Stomach smooth muscle (tissue), 2 donors: ENCODE results near the gene ZNF507.
"Not testable (repeated sequence)": the region's sequence is repeated elsewhere in the genome, so short reads cannot be mapped to it uniquely, and the experiment has no call there.

ENCODE experiments used
- H3K27ac ChIP-seq: one replicate; pipeline ENCODE4 v1.7.0; 2013; ENCODE audit warnings: mild to moderate bottlenecking, low read length, inconsistent platforms
- H3K27me3 ChIP-seq, 2 donors: one replicate each; pipeline ENCODE4 v1.7.0; 2013; ENCODE audit warnings: low read length in 2 of 2; ENCODE audit not compliant: insufficient read depth in 2 of 2, control insufficient read depth in 1 of 2
- H3K36me3 ChIP-seq, 2 donors: one replicate each; pipeline ENCODE4 v1.7.0; 2013; ENCODE audit warnings: low read length in 2 of 2; ENCODE audit not compliant: control insufficient read depth in 2 of 2, insufficient read depth in 2 of 2
- H3K4me1 ChIP-seq: one replicate; pipeline ENCODE4 v1.7.0; 2013; ENCODE audit warnings: low read length; ENCODE audit not compliant: control insufficient read depth, insufficient read depth
- H3K4me3 ChIP-seq, 2 donors: one replicate each; pipeline ENCODE4 v1.7.0; 2013; ENCODE audit warnings: low read length in 2 of 2
- H3K9ac ChIP-seq, 2 donors: one replicate each; pipeline ENCODE4 v1.7.0; 2013; ENCODE audit warnings: low read length in 2 of 2, mild to moderate bottlenecking in 1 of 2
- H3K9me3 ChIP-seq, 2 donors: one replicate each; pipeline ENCODE4 v1.7.0; 2013; ENCODE audit warnings: low read length in 2 of 2; ENCODE audit not compliant: control insufficient read depth in 2 of 2
- donor health status: healthy.
- donor health status: Pancreatic carcinoma.

The ZNF507 gene

DNA sequence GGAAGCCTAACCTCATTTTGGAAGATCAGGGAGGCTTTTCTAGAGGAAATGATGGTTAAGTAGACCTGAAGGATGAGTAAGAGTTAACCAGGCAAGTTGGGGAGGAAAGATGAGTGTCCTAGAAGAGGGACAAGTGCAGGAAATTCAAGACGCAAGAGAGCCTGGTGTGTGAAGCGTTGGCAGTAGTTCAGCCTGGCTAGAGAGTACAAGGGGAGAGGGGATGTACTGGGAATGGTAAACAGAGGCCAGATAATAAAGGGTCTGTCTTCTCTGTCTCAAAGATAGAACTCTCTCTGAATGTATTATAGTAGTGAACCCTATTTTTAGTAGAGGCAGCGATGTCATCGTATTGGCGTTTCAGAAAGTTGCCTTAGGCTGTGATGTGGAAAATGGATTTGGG is 69.8 kb downstream of the ZNF507 start:
- no peaks in the 10 kb centered on the region for H3K27me3 ChIP-seq
- no peaks in the 10 kb centered on the region for H3K4me1 ChIP-seq
- H3K4me3 ChIP-seq = no peak overlapping the region
- H3K9me3 ChIP-seq = no peaks in the 10 kb centered on the region
- no peak overlapping the region for H3K9ac ChIP-seq
- peaks cover 3 to 12% of the 10 kb centered on the region in 2 donors for H3K36me3 ChIP-seq
- H3K27ac ChIP-seq = no peak overlapping the region

DNA sequence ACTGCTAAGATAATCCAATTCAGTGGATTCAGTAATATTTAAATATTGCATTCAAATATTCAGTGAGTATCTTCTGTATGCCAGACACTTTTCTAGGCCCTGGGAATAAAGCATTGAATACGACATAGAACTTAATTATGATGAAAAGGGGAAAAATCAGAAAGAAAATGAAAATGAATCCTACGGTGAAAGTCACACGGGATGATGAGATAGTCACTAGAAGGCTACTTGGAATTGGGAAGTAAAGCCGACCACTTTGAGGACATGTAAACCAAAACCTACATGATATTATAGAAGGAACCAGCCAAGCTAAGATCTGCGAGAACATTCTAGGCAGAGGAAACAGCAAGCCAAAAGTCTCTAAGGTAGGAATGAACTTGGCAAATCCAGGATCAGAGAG is 70.3 kb downstream of the ZNF507 start:
- Histone ChIP-seq H3K4me1 (no peaks in the 10 kb centered on the region), H3K9me3 (no peaks in the 10 kb centered on the region), H3K36me3 (peaks cover 3 to 12% of the 10 kb centered on the region in 2 donors), H3K9ac (no peak overlapping the region), H3K4me3 (no peak overlapping the region), H3K27ac (no peak overlapping the region), H3K27me3 (no peaks in the 10 kb centered on the region)

GRCh38 chr19:32416749-32417456 is 71.5 kb downstream of the ZNF507 start:
- no peaks in the 10 kb centered on the region for H3K27me3 ChIP-seq
- no peak overlapping the region for H3K27ac ChIP-seq
- peaks cover 3 to 10% of the 10 kb centered on the region in 2 donors for H3K36me3 ChIP-seq
- no peak overlapping the region for H3K4me3 ChIP-seq
- no peaks in the 10 kb centered on the region for H3K4me1 ChIP-seq
- H3K9ac ChIP-seq = no peak overlapping the region
- H3K9me3 ChIP-seq = no peaks in the 10 kb centered on the region

DNA sequence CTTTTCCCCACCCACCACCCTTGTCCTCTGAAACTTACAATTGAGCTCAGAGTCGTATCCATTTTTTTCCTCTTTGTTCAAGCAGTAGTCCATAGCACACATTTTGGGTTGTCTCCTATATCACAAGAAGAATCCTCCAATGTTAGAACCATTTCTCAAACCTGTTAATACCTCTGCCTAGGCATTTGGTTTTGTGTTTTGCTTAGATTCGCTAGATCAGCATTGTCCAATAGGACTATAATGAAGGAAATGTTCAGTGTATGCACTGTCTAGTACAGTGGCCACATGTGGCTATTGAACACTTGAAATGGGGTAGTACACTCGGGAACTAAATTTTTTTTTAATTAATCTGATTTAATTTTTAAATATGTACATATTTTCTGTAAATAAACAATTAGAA is 72.7 kb downstream of the ZNF507 start:
- no peaks in the 10 kb centered on the region for H3K27me3 ChIP-seq
- H3K9ac ChIP-seq = no peak overlapping the region
- no peaks in the 10 kb centered on the region for H3K9me3 ChIP-seq
- no peak overlapping the region for H3K4me3 ChIP-seq
- no peaks in the 10 kb centered on the region for H3K4me1 ChIP-seq
- no peak overlapping the region for H3K27ac ChIP-seq
- peaks cover 3 to 8% of the 10 kb centered on the region in 2 donors for H3K36me3 ChIP-seq

DNA sequence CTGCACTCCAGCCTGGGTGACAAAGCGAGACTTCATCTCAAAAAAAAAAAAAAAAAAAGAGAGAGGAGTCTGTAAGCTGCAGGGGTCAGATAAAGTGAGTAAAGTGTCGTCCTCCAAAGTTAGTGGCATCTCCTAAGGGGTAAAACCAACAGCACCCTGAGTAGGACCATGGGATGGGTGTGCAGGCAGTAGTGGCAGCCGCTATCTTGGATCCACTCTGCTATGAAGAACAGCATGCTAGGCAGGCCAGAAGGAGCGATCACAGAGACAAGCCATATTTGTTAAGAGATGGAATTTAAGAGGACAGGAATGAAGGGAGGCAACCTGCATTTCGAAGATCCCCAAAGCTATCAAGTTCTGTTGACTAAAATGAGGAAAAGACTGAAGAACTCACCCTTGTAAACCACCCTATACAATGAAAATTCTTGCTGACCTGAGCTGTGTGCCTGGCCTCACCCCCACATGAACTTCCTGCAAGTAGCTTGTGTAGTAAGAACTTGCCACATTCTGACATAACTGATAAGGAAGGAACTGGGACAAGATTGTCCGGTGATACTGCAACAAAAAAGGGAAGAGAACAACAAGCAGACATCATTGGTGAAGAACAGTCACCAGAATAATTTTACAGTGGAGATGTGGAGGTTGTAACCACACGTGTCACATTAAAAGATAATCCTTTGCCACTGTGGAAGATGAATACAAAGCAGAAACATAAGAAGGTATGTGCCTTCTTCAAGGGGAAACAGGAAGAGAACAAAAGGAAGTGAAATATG is 76.4 kb downstream of the ZNF507 start:
- no peak overlapping the region for H3K4me3 ChIP-seq
- no peaks in the 10 kb centered on the region for H3K4me1 ChIP-seq
- H3K27ac ChIP-seq = no peak overlapping the region
- no peak overlapping the region for H3K9ac ChIP-seq
- H3K36me3 ChIP-seq = peaks cover 0 to 3% of the 10 kb centered on the region in 2 donors
- no peaks in the 10 kb centered on the region for H3K27me3 ChIP-seq
- H3K9me3 ChIP-seq = no peaks in the 10 kb centered on the region

DNA sequence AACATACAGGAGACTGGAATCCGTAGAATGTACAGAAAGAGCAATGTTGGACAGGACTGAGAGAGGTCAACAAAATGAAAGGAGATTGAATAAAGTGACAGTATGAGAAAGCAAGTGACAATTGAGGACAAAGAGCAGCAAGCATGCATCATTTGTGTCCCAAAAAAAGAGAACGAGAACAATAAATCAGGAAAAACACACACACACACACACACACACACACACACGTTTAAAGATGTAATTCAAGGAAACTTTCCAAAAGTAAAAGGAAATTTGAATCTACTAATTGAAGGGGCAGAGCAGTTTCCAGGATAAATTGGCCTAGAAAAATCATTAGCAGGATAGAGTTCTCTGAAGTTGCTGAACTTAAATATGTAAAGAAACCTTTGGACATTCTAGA is 77.0 kb downstream of the ZNF507 start:
- Histone ChIP-seq H3K27ac (no peak overlapping the region), H3K9ac (no peak overlapping the region), H3K9me3 (no peaks in the 10 kb centered on the region), H3K4me3 (no peak overlapping the region), H3K36me3 (peaks cover 0 to 2% of the 10 kb centered on the region in 2 donors), H3K27me3 (no peaks in the 10 kb centered on the region), H3K4me1 (no peaks in the 10 kb centered on the region)

- H3K4me3 ChIP-seq, H3K27ac ChIP-seq, H3K4me1 ChIP-seq, H3K9me3 ChIP-seq, H3K9ac ChIP-seq, H3K36me3 ChIP-seq, H3K27me3 ChIP-seq: not testable (repeated sequence)
Measured at GRCh38 chr19:32423944-32424343, 78.5 kb downstream of the ZNF507 start.

GRCh38 chr19:32427536-32427935 is 82.1 kb downstream of the ZNF507 start:
- Histone ChIP-seq H3K4me3 (no peak overlapping the region), H3K4me1 (no peaks in the 10 kb centered on the region), H3K27me3 (no peaks in the 10 kb centered on the region), H3K9ac (no peak overlapping the region), H3K27ac (no peak overlapping the region), H3K9me3 (no peaks in the 10 kb centered on the region), H3K36me3 (no peaks in the 10 kb centered on the region)

DNA sequence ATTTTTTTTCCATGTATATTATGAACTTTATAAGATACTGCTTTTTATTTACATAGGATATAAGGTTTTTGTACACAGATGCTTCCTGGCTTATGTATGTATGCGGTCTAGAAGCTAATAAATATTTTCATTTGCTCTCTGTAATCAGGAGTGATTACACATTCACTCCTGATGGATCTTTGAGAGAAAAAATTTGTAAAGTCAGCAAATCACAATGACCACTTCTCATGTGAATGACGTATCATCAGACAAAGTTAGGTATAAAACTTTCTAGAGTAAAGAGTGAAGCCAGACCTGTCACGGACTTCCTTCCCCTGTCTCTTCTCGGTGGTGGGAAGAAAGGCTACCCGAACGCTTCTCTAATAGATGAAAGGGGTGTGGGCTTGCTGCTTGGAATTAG is 91.3 kb downstream of the ZNF507 start:
- no peaks in the 10 kb centered on the region for H3K4me1 ChIP-seq
- H3K9me3 ChIP-seq = no peaks in the 10 kb centered on the region
- no peak overlapping the region for H3K9ac ChIP-seq
- H3K27me3 ChIP-seq = no peaks in the 10 kb centered on the region
- peaks cover 7% of the 10 kb centered on the region in 2 donors for H3K36me3 ChIP-seq
- H3K27ac ChIP-seq = no peak overlapping the region
- no peak overlapping the region for H3K4me3 ChIP-seq

DNA sequence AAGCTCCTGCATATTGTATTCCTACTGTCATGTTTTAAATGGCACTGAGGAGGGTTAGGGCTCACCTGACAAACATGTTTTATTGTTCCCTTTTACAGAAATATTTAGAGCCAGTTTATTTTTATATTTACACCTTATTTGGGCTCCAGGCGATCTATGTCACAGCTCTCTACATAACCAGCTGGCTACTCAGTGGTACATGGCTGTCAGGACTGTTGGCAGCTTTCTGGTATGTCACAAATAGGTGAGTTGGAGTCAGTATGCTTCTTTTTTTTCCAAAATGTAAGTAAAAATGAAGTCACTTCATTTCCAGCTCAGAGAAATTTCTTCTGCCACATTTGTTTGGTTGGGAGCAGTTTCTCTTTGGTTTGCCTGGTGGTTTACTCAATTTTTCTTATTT is 91.7 kb downstream of the ZNF507 start:
- H3K4me3 ChIP-seq = no peak overlapping the region
- peaks cover 7% of the 10 kb centered on the region in 2 donors for H3K36me3 ChIP-seq
- H3K27me3 ChIP-seq = no peaks in the 10 kb centered on the region
- H3K9ac ChIP-seq = no peak overlapping the region
- H3K9me3 ChIP-seq = no peaks in the 10 kb centered on the region
- no peaks in the 10 kb centered on the region for H3K4me1 ChIP-seq
- H3K27ac ChIP-seq = no peak overlapping the region
